Bronchial epithelial cell (primary cell): ENCODE results near the gene AOC2. TPM values are rescaled to one million over a fixed set of nuclear protein-coding genes. Genes with fewer than 3 reads are reported as not detected.
"Not testable (repeated sequence)": the region's sequence is repeated elsewhere in the genome, so short reads cannot be mapped to it uniquely, and the experiment has no call there.

Experiments
- DNase-seq: peaks from one replicate; pipeline ENCODE4 v3.0.0-alpha.2; 2010; ENCODE audit warnings: low read depth
- FAIRE-seq: peaks from 2 replicates; lab custom pipeline; 2011; peaks lifted over from hg19 to GRCh38; lab: Jason Lieb, UNC
- H3K27me3 ChIP-seq: 2 replicates; pipeline ENCODE4 v1.5.1; 2011; ENCODE audit warnings: low read length; ENCODE audit not compliant: control insufficient read depth, insufficient read depth
- H3K36me3 ChIP-seq: 2 replicates; pipeline ENCODE4 v1.5.1; 2011; ENCODE audit warnings: low read length; ENCODE audit not compliant: control insufficient read depth, insufficient read depth
- H3K4me3 ChIP-seq: 2 replicates; pipeline ENCODE4 v1.5.1; 2011; ENCODE audit warnings: mild to moderate bottlenecking, low read depth, low read length, control low read depth
- CTCF ChIP-seq: IDR thresholded peaks from 2 replicates; pipeline ENCODE4 v1.5.1; 2011; ENCODE audit warnings: mild to moderate bottlenecking, moderate library complexity, low read length, control low read depth, inconsistent platforms; ENCODE audit not compliant: insufficient read depth, severe bottlenecking
- total RNA-seq: library from RNA; depleted of rRNA; stranded (reverse); fragments of >200 nt; gene quantifications from 2 replicates; pipeline ENCODE4 v1.2.1, GENCODE V29; 2014

Gene AOC2
- total RNA-seq, 1 donor from 2014 or later = 0.79 TPM

GRCh38 chr17:42882166-42882565, 37.8 kb downstream of the AOC2 start:
- DNase-seq (no peak), FAIRE-seq (no peak)
- peaks cover 2% of the 10 kb centered on the region for H3K27me3 ChIP-seq
- H3K36me3 ChIP-seq = no peaks in the 10 kb centered on the region
- no peak overlapping the region for H3K4me3 ChIP-seq
- TF ChIP-seq CTCF = no peak

- Histone ChIP-seq H3K27me3 (no peaks in the 10 kb centered on the region), H3K36me3 (no peaks in the 10 kb centered on the region), H3K4me3 (no peak overlapping the region)
- TF ChIP-seq CTCF = no peak
- FAIRE-seq (no peak), DNase-seq (no peak)
These were observed 39.6 kb downstream of the AOC2 start for GRCh38 chr17:42883802-42884558.

- DNase-seq, H3K4me3 ChIP-seq, H3K27me3 ChIP-seq, H3K36me3 ChIP-seq, FAIRE-seq: not testable (repeated sequence)
These were observed 41.4 kb downstream of the AOC2 start for GRCh38 chr17:42885806-42886205.

GRCh38 chr17:42886283-42887176, 42.1 kb downstream of the AOC2 start:
- no peak for TF ChIP-seq CTCF
- Histone ChIP-seq H3K4me3 (no peak overlapping the region), H3K27me3 (no peaks in the 10 kb centered on the region), H3K36me3 (no peaks in the 10 kb centered on the region)
- DNase-seq = no peak
- FAIRE-seq = no peak

GRCh38 chr17:42889809-42890208, 45.4 kb downstream of the AOC2 start:
- FAIRE-seq (no peak), DNase-seq (no peak)
- H3K27me3 ChIP-seq = no peaks in the 10 kb centered on the region
- TF ChIP-seq CTCF = no peak
- no peaks in the 10 kb centered on the region for H3K36me3 ChIP-seq
- H3K4me3 ChIP-seq = no peak overlapping the region

- no peak for FAIRE-seq
These were observed 47.3 kb downstream of the AOC2 start for GRCh38 chr17:42891539-42892152.

More at GRCh38 chr17:42891539-42892152, 47.3 kb downstream of the AOC2 start:
- H3K4me3 ChIP-seq = no peak overlapping the region
- DNase-seq = no peak
- no peak for TF ChIP-seq CTCF
- H3K36me3 ChIP-seq = no peaks in the 10 kb centered on the region
- no peaks in the 10 kb centered on the region for H3K27me3 ChIP-seq
